ENCODE data around the gene ATP6V0D1.

Gene ATP6V0D1

GRCh38 chr16:67438824-67439393, 42.0 kb downstream of the ATP6V0D1 start:
- Mint-ChIP-seq H3K4me1 (peaks cover 28% of the 10 kb centered on the region), H3K27ac (peak overlapping the region in 1 of 3 experiments; percentile 37), H3K9me3 (no peaks in the 10 kb centered on the region), H3K27me3 (ENCODE audit: low read depth) (no peaks in the 10 kb centered on the region), H3K36me3 (ENCODE audit: low read depth) (peaks cover 28% of the 10 kb centered on the region), H3K4me3 (no peak overlapping the region)
- no peak for TF ChIP-seq CTCF (IDR thresholded peaks at IDR 0.05; ENCODE audit: unreplicated experiment in 3 of 3)

- peaks cover 25% of the 10 kb centered on the region for H3K36me3 Mint-ChIP-seq (ENCODE audit: low read depth)
- peak overlapping the region in 1 of 3 experiments; percentile 37 for H3K27ac Mint-ChIP-seq
- H3K4me1 Mint-ChIP-seq: peaks cover 26% of the 10 kb centered on the region
- H3K27me3 Mint-ChIP-seq (ENCODE audit: low read depth): no peaks in the 10 kb centered on the region
- no peak overlapping the region for H3K4me3 Mint-ChIP-seq
- no peaks in the 10 kb centered on the region for H3K9me3 Mint-ChIP-seq
- TF ChIP-seq CTCF (IDR thresholded peaks at IDR 0.05; ENCODE audit: unreplicated experiment in 3 of 3): no peak
Observed at GRCh38 chr16:67438098-67438791, 42.7 kb downstream of the ATP6V0D1 start.

GRCh38 chr16:67437513-67437912, 43.4 kb downstream of the ATP6V0D1 start:
- TF ChIP-seq CTCF (IDR thresholded peaks at IDR 0.05; ENCODE audit: unreplicated experiment in 3 of 3): no peak
- Mint-ChIP-seq H3K9me3 (no peaks in the 10 kb centered on the region), H3K4me3 (no peak overlapping the region), H3K4me1 (peaks cover 26% of the 10 kb centered on the region), H3K27me3 (ENCODE audit: low read depth) (peaks cover under 1% of the 10 kb centered on the region), H3K27ac (no peak overlapping the region), H3K36me3 (ENCODE audit: low read depth) (peaks cover 24% of the 10 kb centered on the region)

GRCh38 chr16:67436640-67437193, 44.2 kb downstream of the ATP6V0D1 start:
- Mint-ChIP-seq H3K36me3 (ENCODE audit: low read depth) (peaks cover 22% of the 10 kb centered on the region), H3K4me3 (no peak overlapping the region), H3K4me1 (peaks cover 26% of the 10 kb centered on the region), H3K9me3 (no peaks in the 10 kb centered on the region), H3K27ac (no peak overlapping the region), H3K27me3 (ENCODE audit: low read depth) (peaks cover 5% of the 10 kb centered on the region)
- TF ChIP-seq CTCF (IDR thresholded peaks at IDR 0.05; ENCODE audit: unreplicated experiment in 3 of 3): no peak

- Mint-ChIP-seq H3K27ac (no peak overlapping the region), H3K4me1 (peaks cover 20% of the 10 kb centered on the region), H3K36me3 (ENCODE audit: low read depth) (peaks cover 20% of the 10 kb centered on the region), H3K9me3 (no peaks in the 10 kb centered on the region), H3K27me3 (ENCODE audit: low read depth) (peaks cover 5% of the 10 kb centered on the region), H3K4me3 (no peak overlapping the region)
- TF ChIP-seq CTCF (IDR thresholded peaks at IDR 0.05; ENCODE audit: unreplicated experiment in 3 of 3): no peak
Observed at GRCh38 chr16:67435758-67436164, 45.2 kb downstream of the ATP6V0D1 start.
